GM18861 (cell line): ENCODE data around the gene MR1.

Source experiments
- ATAC-seq: cut with Tn5 transposase; IDR thresholded peaks from one replicate; pipeline ENCODE4 v1.9.1; 2021; ENCODE audit not compliant: unreplicated experiment

Gene MR1

DNA sequence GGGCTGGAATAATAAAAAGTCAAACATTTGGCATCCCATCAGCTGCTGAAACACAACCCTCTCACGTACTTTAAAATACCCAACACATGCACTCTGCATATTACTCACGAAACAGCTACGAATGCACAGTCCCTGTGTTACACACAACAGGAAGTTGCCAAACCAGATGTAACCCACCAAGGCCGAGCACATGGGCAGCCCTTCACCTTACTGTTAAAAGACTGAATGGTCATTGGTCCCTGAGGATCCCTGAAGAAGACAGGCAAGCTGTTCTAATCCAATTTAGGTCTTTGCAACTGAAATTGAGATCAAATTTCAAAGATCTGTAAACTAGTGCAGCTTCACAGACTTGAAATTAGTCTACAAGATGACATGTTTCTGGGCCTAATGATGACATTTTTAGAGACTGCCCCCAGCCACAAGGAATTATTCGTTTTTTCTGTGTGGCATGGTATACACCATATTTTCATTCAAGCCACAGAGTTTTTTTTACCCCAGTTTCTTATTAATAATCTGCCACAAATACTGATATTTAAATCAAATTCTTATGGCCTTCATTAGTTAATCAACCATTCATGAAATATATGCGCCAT is 29.1 kb downstream of the MR1 start:
- peak; percentile 60 for ATAC-seq

DNA sequence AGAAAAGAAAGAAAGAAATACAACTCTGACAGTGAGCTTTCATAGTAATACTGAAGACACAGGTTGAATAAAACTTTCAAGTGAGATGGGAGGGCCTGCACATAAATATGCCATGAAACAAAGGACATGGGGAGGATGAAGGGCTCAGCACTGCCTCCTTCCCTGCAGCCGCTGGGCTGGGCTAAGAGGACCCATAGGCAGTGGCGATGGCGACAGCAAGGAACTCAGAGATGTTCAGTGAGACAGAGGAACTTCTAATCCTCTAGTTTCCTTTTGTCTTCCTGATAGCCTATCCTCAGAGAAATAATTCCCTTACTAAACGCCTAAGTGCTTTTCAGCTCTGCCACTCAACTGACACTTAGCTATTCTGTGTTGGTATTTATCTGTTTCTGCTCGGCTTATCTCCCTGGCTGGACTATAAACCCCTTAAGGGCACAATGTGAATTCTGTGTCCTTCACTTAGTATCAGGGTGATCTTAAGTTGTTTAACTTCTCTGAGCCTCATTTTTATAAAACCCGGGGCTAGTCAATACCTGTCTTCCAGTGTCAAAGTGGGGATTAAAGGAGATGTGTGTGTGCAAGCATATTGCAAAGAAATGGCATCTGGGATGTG is 30.3 kb downstream of the MR1 start:
- ATAC-seq: no peak

DNA sequence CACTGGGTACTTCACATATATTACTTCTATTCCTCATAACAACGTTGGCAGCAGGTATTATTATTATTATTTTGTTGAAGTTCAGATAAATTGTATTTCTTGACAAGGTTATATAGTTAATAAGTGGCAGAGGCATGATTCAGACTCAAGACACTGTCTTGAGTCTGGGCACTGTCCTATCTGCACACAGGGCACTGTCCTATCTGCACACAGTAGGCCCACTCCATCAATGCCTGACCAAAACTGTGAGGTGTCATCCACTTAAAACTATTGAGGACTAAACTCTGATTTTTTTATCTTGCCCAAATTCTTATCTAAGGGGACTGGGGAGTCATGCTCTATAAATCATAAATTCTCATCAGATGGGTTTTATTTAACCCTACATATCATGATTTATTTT is 30.9 kb downstream of the MR1 start:
- ATAC-seq: no peak

DNA sequence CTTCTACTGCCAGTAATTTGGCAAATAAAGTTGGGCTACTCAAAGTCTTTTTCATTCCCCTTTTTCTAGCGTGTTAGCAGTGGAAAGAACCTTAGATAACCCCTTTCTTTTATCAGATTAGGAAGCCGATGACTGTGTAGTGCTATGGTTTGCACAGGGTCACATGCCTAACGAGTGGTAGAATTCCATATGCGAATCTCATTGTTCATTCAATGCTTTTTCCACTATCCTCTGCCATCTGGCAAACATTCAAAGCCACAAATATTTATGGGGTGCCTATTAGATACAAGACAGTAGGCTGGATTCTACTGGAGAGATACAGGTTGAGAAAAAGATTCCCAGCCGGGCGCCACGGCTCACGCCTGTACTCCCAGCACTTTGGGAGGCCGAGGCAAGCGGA is 39.9 kb downstream of the MR1 start:
- ATAC-seq: no peak

DNA sequence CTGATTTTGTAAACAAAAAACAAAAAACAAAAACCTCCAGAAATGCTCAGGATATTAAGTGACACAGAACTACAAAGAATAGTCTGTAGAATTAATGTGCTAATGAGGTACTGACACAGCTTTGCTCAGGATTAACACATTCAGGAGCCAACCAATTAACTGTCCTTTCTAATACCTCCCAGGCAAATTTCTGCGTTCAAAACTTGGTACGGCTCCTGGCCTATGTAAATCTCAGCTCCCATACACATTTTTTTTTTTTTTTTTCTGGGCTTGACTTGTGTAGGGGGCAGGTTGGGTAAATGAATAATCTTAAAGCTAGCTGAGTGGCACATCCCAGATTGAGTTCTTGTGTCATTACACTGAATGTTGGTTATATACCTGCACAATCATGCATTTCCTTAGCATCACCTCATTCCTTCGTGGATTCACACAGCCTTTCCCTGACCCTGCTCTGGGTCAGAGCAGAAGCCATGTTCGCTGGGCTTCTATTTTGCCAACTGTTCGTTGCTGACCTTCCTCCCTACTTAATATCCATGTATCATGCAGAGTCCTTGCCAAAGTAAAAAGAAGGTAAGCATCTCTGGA is 42.1 kb downstream of the MR1 start:
- ATAC-seq: no peak

DNA sequence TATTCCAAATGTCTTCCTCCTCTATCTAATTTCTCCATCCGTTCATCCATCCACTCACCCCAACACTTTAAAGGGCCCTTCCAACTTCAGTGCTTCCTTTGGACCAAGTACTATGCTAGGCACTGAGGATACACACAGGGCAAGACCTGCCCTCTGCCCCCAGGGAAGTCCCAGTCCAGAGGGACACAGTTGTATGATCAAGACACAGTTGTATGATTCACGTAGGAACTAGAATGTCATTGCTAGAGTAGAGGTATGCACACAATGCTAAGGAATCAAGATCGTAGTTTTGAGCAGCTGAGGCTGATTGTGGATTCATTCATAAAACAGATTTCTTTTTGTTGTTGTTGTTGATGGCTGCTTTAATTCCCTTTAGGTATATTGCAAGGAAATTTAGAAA is 43.1 kb downstream of the MR1 start:
- ATAC-seq: no peak

DNA sequence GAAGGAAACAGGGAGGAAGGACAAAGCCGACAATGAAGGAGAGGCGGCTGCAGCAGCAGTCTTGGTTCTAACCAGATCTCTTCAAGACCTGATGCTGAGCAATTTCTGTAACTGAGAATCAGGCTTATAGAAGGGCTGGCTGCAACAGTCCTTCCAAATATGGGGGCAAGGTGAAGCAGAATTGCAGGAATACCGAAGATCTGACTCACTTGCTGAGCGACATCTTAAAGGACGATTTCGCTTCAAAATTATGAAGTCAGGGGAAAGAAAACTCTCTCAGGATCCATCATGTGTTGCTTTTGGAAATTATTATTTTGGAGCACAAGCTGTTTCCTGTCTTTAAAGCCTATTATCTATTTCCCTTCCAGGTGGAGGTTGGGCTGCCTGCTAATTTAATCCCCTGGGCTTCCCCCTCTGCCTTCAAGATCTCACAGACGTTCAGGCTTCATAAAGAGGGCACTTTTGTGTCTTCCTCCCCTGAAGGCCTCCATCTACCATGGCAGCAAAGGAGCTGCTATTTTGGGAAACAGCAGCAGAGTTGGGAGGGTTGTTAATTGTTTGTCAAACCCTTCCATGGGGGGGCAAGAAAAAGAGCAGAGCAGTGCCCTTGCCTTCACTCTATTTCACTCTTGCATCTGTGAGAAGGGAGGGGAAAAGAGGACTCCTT is 43.9 kb downstream of the MR1 start:
- ATAC-seq: no peak

DNA sequence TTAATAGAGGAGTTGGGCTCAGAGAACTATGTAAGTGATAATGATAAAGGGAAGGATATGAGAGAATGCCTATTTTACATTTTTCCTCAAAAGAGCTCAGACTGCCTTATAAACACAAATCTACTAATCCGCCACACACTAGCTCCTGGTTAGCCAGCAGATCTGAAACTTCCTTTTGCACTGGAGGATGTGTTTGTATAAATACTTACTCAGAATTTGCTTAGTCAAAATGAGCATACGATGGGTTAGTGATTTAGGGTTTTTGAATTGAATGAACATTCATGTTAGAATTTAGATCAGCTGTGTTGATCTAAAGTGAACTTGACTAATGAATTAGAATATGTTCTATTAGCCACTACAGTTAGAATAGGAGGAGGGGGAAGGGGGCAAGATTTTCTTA is 45.6 kb downstream of the MR1 start:
- peak; percentile 36 for ATAC-seq

DNA sequence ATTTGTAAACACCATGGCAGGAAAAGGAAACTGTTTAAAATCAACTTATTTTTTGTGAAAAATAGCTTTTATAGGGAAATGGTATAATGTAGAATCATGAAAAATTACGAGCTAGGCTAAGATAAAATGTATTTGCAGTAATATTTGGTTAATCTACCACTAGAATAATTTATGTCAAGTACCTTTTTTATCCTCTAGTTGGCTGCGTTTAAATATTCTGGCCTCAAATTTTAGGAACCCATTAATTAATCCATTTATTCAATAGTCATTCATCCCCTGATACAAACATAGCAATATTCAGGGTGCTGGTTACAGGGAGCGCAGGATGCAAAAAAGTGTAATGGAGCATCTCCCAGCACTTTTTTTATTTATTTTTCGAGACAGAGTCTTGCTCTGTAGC is 46.1 kb downstream of the MR1 start:
- ATAC-seq: no peak

DNA sequence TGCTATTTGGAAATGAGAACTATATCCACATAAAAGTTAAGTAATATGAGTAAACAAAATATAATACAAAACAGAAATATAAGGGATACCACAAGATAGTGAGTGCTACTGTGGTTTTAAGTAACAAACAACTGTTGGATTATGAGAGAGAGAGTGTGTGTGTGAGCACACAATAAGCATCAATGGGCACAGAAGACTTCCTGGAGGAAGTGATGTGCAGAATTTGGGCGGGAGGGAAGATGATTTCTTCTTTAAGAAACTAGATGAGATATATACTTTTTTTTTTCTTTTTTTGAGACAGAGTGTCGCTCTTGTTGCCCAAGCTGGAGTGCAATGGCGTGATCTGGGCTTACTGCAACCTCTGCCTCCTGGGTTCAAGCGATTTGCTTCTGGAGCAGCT is 46.8 kb downstream of the MR1 start:
- no peak for ATAC-seq

DNA sequence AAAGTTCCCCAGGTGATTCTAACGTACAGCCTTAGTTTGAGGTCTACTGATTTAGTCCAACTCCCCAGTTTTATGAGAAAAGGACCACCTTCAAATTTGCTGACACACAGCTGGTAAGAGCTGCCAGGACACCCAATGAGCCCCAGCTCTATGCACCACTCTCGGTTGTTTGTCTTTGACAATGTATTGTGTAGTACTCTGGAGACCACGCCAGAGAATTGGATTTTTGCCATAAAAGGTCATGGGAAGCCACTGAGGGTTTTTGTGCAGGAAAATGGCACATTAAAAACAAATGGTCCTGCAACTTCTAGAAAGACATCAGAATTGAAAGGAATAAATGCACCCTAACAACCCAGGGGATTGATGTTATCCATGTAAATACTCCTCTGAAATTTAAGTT is 47.6 kb downstream of the MR1 start:
- ATAC-seq: no peak

DNA sequence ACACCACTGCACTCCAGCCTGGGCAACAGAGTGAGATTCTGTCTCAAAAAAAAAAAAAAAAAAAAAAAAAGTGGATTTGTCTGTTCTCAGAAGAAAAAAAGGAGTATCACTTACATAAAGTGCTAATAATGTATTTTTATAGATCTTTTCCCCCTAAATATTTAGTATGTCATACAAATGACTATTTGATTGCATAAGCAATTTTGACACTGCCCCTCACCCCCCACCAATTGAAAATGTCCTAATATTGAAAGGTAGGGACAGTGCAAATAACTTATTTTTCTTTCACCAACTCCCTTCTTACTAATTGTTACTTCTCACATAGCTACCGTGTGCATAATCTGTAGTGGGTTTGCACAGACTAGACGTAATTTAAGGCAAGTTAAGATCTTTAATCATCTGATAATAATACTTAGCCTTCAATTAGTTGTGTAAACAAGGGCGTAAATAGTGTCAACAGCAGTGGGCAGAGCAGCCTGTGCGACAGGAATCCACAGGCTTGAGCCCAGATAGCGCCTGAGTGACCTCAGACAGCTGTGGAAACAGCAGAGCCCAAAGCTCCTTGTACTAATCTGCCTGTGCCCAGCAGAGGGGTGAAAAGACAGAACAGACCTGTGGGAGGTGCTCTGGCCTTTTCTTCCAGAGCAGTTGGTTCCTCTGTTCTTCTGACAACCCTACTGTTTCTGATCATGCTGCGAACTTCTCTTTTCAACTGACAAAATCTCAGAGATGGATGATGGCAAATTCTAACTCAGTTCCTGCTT is 50.2 kb downstream of the MR1 start:
- ATAC-seq: peak; percentile 34

DNA sequence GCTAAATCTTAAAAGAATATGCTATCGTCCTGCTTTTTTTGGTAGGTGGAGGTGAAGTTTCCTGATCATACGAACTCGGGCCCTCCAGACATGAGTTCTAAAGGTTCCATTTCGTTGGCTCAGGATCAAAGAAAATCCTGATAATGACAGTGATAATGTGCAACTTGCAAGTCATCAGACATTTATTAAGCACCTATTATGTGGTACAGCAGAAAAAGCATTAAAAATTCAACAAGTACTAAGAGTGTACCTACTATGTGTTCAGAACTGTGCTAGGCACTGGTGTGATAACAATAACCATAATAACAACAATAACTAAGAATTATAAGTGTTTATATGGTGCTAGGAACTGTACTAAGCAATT is 50.8 kb downstream of the MR1 start:
- ATAC-seq: no peak

DNA sequence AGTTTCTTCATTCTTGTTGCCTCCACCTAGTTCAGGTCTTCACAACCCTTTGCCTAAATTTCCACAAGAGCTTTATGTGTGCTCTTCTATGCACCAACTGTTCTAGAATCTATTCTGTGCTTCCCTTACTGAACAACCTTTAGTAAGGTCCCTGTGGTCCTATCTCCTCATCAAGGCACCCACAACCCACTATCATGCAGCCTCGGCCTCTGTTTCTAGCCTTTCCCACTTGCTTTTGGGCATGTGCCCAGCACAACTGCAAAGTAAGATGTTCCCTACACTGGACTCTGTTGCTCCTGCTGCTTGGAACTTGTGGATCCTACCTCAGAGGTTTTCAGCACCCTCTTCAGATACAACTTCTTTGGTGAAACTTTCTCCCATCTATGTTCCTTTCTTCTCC is 52.3 kb downstream of the MR1 start:
- ATAC-seq: no peak

DNA sequence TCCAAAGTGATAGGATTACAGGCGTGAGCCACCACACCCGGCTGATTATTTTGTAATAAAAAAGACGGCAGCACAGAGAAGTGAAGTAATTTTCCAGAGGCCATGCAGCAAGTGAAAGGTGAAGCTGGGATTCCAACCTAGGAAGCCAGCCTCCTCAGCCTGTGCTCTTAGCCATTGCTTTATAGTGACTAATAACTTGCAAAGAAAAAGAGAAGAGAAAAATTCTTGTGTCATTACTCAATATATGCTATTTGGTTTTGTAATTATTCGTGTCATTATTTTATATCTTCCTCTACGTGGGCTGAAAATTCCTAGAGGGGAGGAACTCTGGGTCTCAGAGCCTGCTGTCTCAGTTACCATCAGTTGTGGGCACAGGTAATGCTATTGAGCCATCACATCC is 53.1 kb downstream of the MR1 start:
- ATAC-seq: no peak

DNA sequence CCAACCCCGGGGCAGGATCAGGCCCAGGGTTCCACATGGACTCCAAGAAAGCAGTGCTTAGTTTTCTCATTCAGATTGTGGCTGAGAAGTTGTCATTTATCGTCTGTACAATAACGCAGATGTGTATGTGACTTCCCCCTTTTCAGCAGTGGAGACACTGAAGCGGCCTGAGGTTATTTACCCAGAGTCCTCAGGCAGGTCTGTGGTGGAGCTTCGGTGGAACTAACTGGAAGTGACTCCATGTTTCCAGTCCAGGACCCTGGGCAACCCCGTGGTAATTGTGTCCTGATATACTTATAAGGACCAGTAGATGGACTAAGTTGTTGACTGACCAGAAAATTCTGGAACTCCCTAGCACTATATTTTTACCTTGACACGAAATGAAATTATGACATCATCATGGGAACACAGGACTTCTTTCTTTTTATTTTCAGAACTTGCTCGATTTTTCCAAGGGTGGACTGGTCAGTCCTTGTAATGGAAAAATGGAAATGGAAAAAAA is 53.7 kb downstream of the MR1 start:
- ATAC-seq: no peak

DNA sequence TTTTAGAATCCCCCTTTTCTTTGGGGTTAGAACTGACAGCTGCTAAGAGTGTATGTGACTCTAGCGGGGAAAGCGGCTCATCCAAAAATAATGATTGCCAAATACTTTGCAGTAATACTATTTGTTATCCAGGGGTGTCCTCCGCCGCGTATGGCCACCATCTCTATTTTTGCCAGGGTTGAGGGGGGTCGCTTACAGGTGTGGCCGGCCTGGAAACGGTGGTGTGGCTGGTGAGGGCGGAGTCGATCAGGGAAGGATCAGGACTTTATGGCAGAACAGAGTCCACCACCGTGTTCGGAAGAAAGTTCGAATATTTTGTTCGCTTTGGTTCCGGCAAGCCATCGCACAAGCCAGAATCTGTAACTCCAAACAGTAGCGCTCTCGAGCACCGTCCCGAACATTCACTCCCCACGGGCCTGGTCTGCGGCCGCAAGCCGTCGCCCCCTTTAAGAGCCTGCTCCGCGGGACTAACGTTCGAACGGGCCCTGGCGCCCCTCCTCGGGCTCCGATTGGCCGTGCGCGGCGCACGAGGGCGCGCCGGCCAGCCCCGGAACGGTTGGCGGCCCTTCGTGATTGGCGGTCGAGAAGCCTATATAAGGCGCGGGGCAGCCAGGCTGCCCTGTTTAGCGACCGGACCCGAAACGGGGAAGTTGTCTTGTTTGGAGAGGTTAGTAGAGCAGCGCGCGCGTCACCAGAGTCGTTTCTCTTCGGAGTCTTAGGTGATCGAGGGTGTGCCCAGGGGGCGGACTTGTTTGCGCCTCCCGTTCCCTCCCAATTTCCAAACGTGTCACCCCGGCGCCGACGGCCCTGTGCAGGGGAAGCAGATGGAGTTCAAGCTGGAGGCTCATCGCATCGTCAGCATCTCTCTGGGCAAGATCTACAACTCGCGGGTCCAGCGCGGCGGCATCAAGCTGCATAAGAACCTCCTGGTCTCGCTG is 54.6 kb downstream of the MR1 start, which contains the start of gene IER5:
Gene IER5, plus strand, starts transcription at position 622 of the 938 bp plus-strand sequence. Its CDS starts 203 bp downstream, at position 825.
- ATAC-seq: peak; percentile 67

DNA sequence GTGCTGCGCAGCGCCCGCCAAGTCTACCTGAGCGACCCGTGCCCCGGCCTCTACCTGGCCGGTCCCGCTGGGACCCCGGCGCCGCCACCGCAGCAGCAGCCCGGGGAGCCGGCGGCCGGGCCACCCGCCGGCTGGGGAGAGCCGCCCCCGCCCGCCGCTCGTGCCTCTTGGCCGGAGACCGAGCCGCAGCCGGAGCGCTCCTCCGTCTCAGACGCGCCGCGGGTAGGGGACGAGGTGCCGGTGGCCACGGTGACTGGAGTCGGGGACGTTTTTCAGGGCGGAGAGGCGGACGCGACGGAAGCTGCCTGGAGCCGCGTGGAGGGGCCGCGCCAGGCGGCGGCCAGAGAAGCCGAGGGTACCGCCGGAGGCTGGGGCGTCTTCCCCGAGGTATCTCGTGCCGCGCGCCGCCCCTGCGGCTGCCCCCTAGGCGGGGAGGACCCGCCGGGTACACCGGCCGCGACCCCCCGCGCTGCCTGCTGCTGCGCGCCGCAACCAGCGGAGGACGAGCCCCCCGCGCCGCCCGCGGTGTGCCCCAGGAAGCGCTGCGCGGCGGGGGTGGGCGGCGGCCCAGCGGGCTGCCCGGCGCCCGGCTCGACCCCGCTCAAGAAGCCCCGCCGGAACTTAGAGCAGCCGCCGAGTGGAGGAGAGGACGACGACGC is 55.4 kb downstream of the MR1 start:
- no peak for ATAC-seq

DNA sequence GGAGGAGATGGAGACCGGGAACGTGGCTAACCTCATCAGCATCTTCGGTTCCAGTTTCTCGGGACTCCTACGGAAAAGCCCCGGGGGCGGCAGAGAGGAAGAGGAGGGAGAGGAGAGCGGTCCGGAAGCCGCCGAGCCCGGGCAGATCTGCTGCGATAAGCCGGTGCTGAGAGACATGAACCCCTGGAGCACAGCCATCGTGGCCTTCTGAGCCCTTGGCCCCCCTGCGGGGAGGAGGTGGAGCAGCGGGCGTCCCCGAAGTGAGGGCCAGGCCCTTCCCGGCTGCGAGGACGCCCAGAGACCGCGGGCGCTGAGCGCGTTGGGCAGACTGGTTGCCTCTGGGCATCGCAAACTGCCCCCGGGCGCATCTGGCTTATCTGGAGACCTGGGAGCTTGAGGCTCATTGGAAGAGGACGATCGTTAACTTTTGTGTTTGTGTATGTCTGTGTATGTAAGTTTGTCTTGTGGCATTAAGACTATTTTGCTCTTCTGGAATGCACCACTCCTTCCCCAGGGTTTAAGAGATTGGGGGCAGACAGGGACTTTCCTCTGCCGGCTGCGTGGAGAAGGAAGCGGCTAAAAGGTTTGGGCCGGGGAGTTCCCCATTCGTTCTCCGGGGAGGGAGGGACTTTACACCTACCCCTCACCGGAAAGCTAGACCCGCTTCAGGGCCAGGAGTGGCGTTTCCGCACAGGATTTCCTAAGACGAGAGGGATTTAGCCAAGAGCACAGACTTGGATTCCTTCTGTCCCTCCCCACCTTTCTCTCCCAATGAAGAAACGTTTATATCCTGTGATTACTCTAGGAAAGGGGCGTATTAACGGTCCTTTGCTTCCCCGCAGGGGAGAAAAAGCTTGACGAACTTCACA is 56.1 kb downstream of the MR1 start:
- ATAC-seq: peak; percentile 23
